Measurements from ENCODE around the gene JADE2.

GRCh38 chr5:134594336-134594735 is 68.9 kb downstream of the JADE2 start:
- no peak for TF ChIP-seq CTCF (IDR thresholded peaks at IDR 0.05; ENCODE audit: low read length)
- TF ChIP-seq EZH2 (IDR thresholded peaks at IDR 0.05; ENCODE audit: borderline replicate concordance, low read length): no peak

All from OCI-LY1 (cell line).